ENCODE data around the gene GNB3.

GNB3 gene

GRCh38 chr12:6828781-6829535 lies 11.8 kb upstream of the GNB3 start:
- TF ChIP-seq, protein P1, sequence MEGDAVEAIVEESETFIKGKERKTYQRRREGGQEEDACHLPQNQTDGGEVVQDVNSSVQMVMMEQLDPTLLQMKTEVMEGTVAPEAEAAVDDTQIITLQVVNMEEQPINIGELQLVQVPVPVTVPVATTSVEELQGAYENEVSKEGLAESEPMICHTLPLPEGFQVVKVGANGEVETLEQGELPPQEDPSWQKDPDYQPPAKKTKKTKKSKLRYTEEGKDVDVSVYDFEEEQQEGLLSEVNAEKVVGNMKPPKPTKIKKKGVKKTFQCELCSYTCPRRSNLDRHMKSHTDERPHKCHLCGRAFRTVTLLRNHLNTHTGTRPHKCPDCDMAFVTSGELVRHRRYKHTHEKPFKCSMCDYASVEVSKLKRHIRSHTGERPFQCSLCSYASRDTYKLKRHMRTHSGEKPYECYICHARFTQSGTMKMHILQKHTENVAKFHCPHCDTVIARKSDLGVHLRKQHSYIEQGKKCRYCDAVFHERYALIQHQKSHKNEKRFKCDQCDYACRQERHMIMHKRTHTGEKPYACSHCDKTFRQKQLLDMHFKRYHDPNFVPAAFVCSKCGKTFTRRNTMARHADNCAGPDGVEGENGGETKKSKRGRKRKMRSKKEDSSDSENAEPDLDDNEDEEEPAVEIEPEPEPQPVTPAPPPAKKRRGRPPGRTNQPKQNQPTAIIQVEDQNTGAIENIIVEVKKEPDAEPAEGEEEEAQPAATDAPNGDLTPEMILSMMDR (IDR thresholded peaks at IDR 0.05; ENCODE audit: low read depth, low read length) = no peak
- DNase-seq = no peak
- Histone ChIP-seq H3K9me3 (no peaks in the 10 kb centered on the region), H3K27me3 (no peaks in the 10 kb centered on the region), H3K36me3 (peaks cover 40% of the 10 kb centered on the region), H3K4me1 (peaks cover 10% of the 10 kb centered on the region), H3K4me3 (ENCODE audit: low read depth, low read length) (peak overlapping the region; percentile 98)

DNA sequence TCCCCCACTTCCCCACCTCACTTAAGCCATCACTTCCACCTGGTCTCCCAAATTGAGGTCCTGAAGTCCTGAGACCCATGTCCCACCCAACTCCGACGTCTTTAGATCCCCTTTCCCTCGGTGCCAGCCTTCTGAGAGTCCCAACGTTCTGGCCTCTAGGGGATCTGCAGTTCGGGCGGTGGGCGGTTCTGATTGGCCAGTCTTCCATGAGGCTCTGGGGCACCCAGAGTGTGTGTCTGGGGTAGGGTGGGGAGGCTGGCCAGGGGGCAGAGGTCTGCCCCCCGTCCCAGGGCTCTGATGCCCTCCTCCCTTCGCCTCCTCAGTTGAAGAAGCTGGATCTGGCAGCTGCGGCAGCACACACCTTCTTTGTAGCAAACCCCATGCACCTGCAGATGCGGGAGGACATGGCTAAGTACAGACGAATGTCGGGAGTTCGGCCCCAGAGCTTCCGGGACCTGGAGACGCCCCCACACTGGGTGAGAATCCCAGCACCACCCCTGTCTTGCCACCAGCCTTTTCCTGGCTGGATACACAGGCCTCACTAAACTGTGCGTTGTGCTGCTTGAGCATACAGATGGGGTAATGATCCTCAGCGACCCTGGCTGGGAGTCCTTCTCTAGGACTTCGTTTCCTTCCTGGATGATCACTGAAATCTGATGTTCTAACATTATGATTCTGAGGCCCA lies 11.0 kb upstream of the GNB3 start:
- H3K4me3 ChIP-seq (ENCODE audit: low read depth, low read length) = peak overlapping the region; percentile 98
- H3K4me1 ChIP-seq = peaks cover 10% of the 10 kb centered on the region
- peak; percentile 64 for DNase-seq
- no peaks in the 10 kb centered on the region for H3K27me3 ChIP-seq
- H3K9me3 ChIP-seq = no peaks in the 10 kb centered on the region
- TF ChIP-seq, protein P1 (IDR thresholded peaks at IDR 0.05; ENCODE audit: low read depth, low read length) = peak; percentile 22
- H3K36me3 ChIP-seq = peaks cover 47% of the 10 kb centered on the region

- TF ChIP-seq, protein P1 (IDR thresholded peaks at IDR 0.05; ENCODE audit: low read depth, low read length) = no peak
- H3K9me3 ChIP-seq = no peaks in the 10 kb centered on the region
- H3K27me3 ChIP-seq = no peaks in the 10 kb centered on the region
- H3K36me3 ChIP-seq = peaks cover 52% of the 10 kb centered on the region
- peaks cover 6% of the 10 kb centered on the region for H3K4me1 ChIP-seq
- no peak for DNase-seq
- H3K4me3 ChIP-seq (ENCODE audit: low read depth, low read length) = peak overlapping the region; percentile 98
These were observed 10.3 kb upstream of the GNB3 start for GRCh38 chr12:6830286-6830890.

DNA sequence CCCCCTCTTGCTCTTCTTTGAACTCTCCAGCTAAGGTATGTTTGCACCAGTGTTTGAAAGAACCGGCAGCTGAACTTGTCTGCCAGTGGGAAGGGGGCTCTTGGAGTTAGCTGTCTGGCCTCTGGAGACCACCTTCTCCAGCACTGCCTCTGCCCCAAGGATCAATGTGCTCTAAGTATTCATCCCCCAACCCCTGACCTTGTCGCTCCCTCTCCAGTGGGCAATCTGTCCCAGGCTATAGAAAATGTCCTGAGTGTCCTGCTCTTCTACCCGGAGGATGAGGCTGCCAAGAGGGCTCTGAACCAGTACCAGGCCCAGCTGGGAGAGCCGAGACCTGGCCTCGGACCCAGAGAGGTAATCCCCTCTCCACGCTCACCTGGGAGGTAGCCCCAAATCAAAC lies 9.7 kb upstream of the GNB3 start:
- Histone ChIP-seq H3K36me3 (peaks cover 52% of the 10 kb centered on the region), H3K27me3 (no peaks in the 10 kb centered on the region)

GRCh38 chr12:6831450-6831995 lies 9.2 kb upstream of the GNB3 start:
- Histone ChIP-seq H3K36me3 (peaks cover 56% of the 10 kb centered on the region), H3K9me3 (no peaks in the 10 kb centered on the region), H3K27me3 (no peaks in the 10 kb centered on the region), H3K4me1 (peaks cover 6% of the 10 kb centered on the region), H3K4me3 (ENCODE audit: low read depth, low read length) (no peak overlapping the region)
- peak; percentile 3 for DNase-seq
- TF ChIP-seq, protein P1 (IDR thresholded peaks at IDR 0.05; ENCODE audit: low read depth, low read length) = no peak

More for the DNA sequence above, 9.7 kb upstream of the GNB3 start:
- TF ChIP-seq, protein P1 (IDR thresholded peaks at IDR 0.05; ENCODE audit: low read depth, low read length) = no peak
- DNase-seq = no peak
- Histone ChIP-seq H3K4me1 (peaks cover 6% of the 10 kb centered on the region), H3K4me3 (ENCODE audit: low read depth, low read length) (no peak overlapping the region), H3K9me3 (no peaks in the 10 kb centered on the region)

Data from BE2C (cell line).